ENCODE measurements around the gene CLSTN2.

The CLSTN2 gene

GRCh38 chr3:140610544-140610943 is 675.6 kb downstream of the CLSTN2 start (continued):
- TF ChIP-seq ZNF518A (tag by site-specific recombination; conservative IDR thresholded peaks at IDR 0.05; ENCODE audit: low read depth) (no peak), ZNF366 (tag by site-specific recombination; conservative IDR thresholded peaks at IDR 0.05) (no peak), CTCF (tag by site-specific recombination; IDR thresholded peaks at IDR 0.05) (no peak), ZNF274 (IDR thresholded peaks at IDR 0.05; ENCODE audit: low read length) (no peak), ZNF274 (tag by site-specific recombination; IDR thresholded peaks at IDR 0.05; ENCODE audit: borderline replicate concordance) (no peak)

GRCh38 chr3:140614001-140614400 is 679.0 kb downstream of the CLSTN2 start:
- ChIA-PET CTCF (interaction anchor here (0.5 kb wide), 1 partner anchor 21 kb away, joined by 4 read pairs; no protein-coding TSS in a partner anchor), POLR2A (no interaction called here)
- H3K4me3 ChIP-seq (ENCODE audit: low read depth, low read length) = no peak overlapping the region
- no peaks in the 10 kb centered on the region for H3K36me3 ChIP-seq (ENCODE audit: control insufficient read depth in 2 of 2, insufficient read depth in 1 of 2, low read length in 2 of 2)
- H3K4me1 ChIP-seq (ENCODE audit: control insufficient read depth, insufficient read depth, low read length) = no peaks in the 10 kb centered on the region
- no peak overlapping the region for H3K27ac ChIP-seq (ENCODE audit: extremely low read depth, low read depth, low read length)
- no peaks in the 10 kb centered on the region for H3K9me3 ChIP-seq (ENCODE audit: control insufficient read depth, insufficient read depth, low read depth, low read length)
- TF ChIP-seq ZNF561 (tag by site-specific recombination; IDR thresholded peaks at IDR 0.05; ENCODE audit: borderline replicate concordance) = no peak
- no peak for TF ChIP-seq ZNF558 (tag by site-specific recombination; IDR thresholded peaks at IDR 0.05)
- TF ChIP-seq SP3 (tag by site-specific recombination; IDR thresholded peaks at IDR 0.05) = no peak
- TF ChIP-seq ZNF433 (tag by site-specific recombination; IDR thresholded peaks at IDR 0.05; ENCODE audit: low read depth) = no peak
- no peak for TF ChIP-seq OSR2 (tag by site-specific recombination; IDR thresholded peaks at IDR 0.05)
- TF ChIP-seq ZNF654 (tag by site-specific recombination; IDR thresholded peaks at IDR 0.05; ENCODE audit: low read depth) = no peak
- no peak for TF ChIP-seq SCRT1 (tag by site-specific recombination; IDR thresholded peaks at IDR 0.05; ENCODE audit: borderline replicate concordance)
- TF ChIP-seq ZBTB48 (tag by site-specific recombination; IDR thresholded peaks at IDR 0.05) = no peak
- no peak for TF ChIP-seq ZNF211 (tag by site-specific recombination; IDR thresholded peaks at IDR 0.05; ENCODE audit: low read depth)
- no peak for TF ChIP-seq ZNF501 (tag by site-specific recombination; IDR thresholded peaks at IDR 0.05)
- TF ChIP-seq PRDM6 (tag by site-specific recombination; IDR thresholded peaks at IDR 0.05) = no peak
- no peak for TF ChIP-seq REST (tag by site-specific recombination; IDR thresholded peaks at IDR 0.05)
- TF ChIP-seq ZNF629 (tag by site-specific recombination; IDR thresholded peaks at IDR 0.05) = no peak
- TF ChIP-seq GLIS1 (tag by site-specific recombination; IDR thresholded peaks at IDR 0.05) = no peak
- no peak for TF ChIP-seq ZNF670 (tag by site-specific recombination; IDR thresholded peaks at IDR 0.05; ENCODE audit: low read depth)
- TF ChIP-seq AEBP2 (tag by site-specific recombination; IDR thresholded peaks at IDR 0.05; ENCODE audit: borderline replicate concordance) = no peak
- no peak for TF ChIP-seq TCF7L2 (IDR thresholded peaks at IDR 0.05; ENCODE audit: borderline replicate concordance, low read depth, low read length)
- no peak for TF ChIP-seq ZNF747 (tag by site-specific recombination; IDR thresholded peaks at IDR 0.05)
- TF ChIP-seq ZNF544 (tag by site-specific recombination; IDR thresholded peaks at IDR 0.05) = no peak
- no peak for TF ChIP-seq ZNF514 (tag by site-specific recombination; IDR thresholded peaks at IDR 0.05)

All from HEK293 (cell line).